Measurements from ENCODE around the gene TEX22.

The TEX22 gene

GRCh38 chr14:105409364-105409763 is 11.0 kb downstream of the TEX22 start:
- no peak for DNase-seq

GRCh38 chr14:105410642-105411016 is 12.3 kb downstream of the TEX22 start:
- no peak for DNase-seq

- DNase-seq, result no peak
These were observed 12.9 kb downstream of the TEX22 start for GRCh38 chr14:105411017-105411941.

GRCh38 chr14:105411985-105412770 is 13.8 kb downstream of the TEX22 start:
- no peak for DNase-seq

GRCh38 chr14:105412771-105413543 is 14.6 kb downstream of the TEX22 start:
- no peak for DNase-seq

- no peak for DNase-seq
These were observed 15.2 kb downstream of the TEX22 start for GRCh38 chr14:105413544-105413886.

GRCh38 chr14:105414456-105415371 is 16.4 kb downstream of the TEX22 start:
- DNase-seq, result peak; percentile 46

- no peak for DNase-seq
These were observed 17.4 kb downstream of the TEX22 start for GRCh38 chr14:105415481-105416428.

- DNase-seq, result no peak
These were observed 18.3 kb downstream of the TEX22 start for GRCh38 chr14:105416671-105417070.

GRCh38 chr14:105417690-105418121 is 19.4 kb downstream of the TEX22 start:
- no peak for DNase-seq

GRCh38 chr14:105418269-105419194 is 20.2 kb downstream of the TEX22 start:
- no peak for DNase-seq

GRCh38 chr14:105419195-105420091 is 21.1 kb downstream of the TEX22 start, which contains the start of gene MTA1:
Gene MTA1 (plus strand): TSS chr14:105419827. CDS start chr14:105420036, 209 bp downstream.
- DNase-seq, result peak; percentile 32

- DNase-seq, result no peak
These were observed 22.0 kb downstream of the TEX22 start for GRCh38 chr14:105420101-105420973.

- no peak for DNase-seq
These were observed 22.8 kb downstream of the TEX22 start for GRCh38 chr14:105420974-105421674.

GRCh38 chr14:105421723-105422615 is 23.6 kb downstream of the TEX22 start:
- DNase-seq, result no peak
